Heart left ventricle (tissue), 13 donors: ENCODE data around the gene MAP3K9.

Source experiments
- CTCF ChIP-seq, 12 donors: fragments of 200-600 bp; sonication (generic) in 4 of 12; IDR thresholded peaks; one replicate each; pipeline versions ENCODE4 v1.5.0 to v1.8.0; 2018 to 2022; ENCODE audit warnings: antibody characterized with exemption in 12 of 12, mild to moderate bottlenecking in 5 of 12
- POLR2A ChIP-seq, 2 donors: fragments of 450-650 bp; IDR thresholded peaks; one replicate each; pipeline ENCODE4 v1.6.1; 2017; ENCODE audit warnings: antibody characterized with exemption in 2 of 2, mild to moderate bottlenecking in 2 of 2, moderate library complexity in 2 of 2
- donor health status: ischemic (EF 13 %, LVEDD 7.1; RV severe dilation, severe dysfunction).
- donor health status: DM: no; HTN: yes; CAD: no.
- donor health status: DM: no; HTN: no; CAD: no.
- donor health status: ischemic (EF 25% LVEDD 6.9; RV normal size, moderate dysfunction).
- donor health status: ischemic (EF 25% LVEDD 5.7; RV mildly dilated, moderate dysfunction).
- donor health status: ischemic (EF 35%, LVEDD 5.7; RV mildly dilated, moderate dysfunction).
- donor health status: nonischemic (EF 11% LVEDD 7.7; RV severe dilation, severe dysfunction).
- donor health status: DM: yes; HTN: yes; CAD: no.
- donor health status: PGD.
- donor health status: ischemic (EF 29% LVEDD 5.4; RV normal size, mild dysfunction).
- donor health status: nonischemic (EF 23%, LVEDD 6.1; RV moderate dilation, normal function).

GRCh38 chr14:70827752-70828151 is 18.4 kb upstream of the MAP3K9 start:
- TF ChIP-seq CTCF (IDR thresholded peaks at IDR 0.05): no peak
- no peak for TF ChIP-seq POLR2A (IDR thresholded peaks at IDR 0.05)
